Measurements from ENCODE around the gene AMOT. TPM values are rescaled to one million over a fixed set of nuclear protein-coding genes. Genes with fewer than 3 reads are reported as not detected.

Gene AMOT
- total RNA-seq, 1 experiment from 2014 or later: 4.0 TPM

GRCh38 chrX:112830540-112830939 lies 10.1 kb downstream of the AMOT start:
- in situ Hi-C loops (cut with HindIII; ENCODE audit: low pct_unique_long_range_greater_than_20kb, low sequenced_read_pairs): no loop called here
- DNase-seq (ENCODE audit: low read depth, low spot score) (no peak), ATAC-seq (no peak)
- CTCF ChIA-PET: no interaction called here
- TF ChIP-seq CTCF (IDR thresholded peaks at IDR 0.05) (no peak), TCF7L2 (IDR thresholded peaks at IDR 0.05; ENCODE audit: low read depth, low read length) (no peak), POLR2AphosphoS5 (IDR thresholded peaks at IDR 0.05; ENCODE audit: low read depth, low read length) (no peak), SIN3A (IDR thresholded peaks at IDR 0.05; ENCODE audit: borderline replicate concordance, insufficient read depth, low read depth, low read length) (no peak)
- TF ChIP-seq, protein P1, sequence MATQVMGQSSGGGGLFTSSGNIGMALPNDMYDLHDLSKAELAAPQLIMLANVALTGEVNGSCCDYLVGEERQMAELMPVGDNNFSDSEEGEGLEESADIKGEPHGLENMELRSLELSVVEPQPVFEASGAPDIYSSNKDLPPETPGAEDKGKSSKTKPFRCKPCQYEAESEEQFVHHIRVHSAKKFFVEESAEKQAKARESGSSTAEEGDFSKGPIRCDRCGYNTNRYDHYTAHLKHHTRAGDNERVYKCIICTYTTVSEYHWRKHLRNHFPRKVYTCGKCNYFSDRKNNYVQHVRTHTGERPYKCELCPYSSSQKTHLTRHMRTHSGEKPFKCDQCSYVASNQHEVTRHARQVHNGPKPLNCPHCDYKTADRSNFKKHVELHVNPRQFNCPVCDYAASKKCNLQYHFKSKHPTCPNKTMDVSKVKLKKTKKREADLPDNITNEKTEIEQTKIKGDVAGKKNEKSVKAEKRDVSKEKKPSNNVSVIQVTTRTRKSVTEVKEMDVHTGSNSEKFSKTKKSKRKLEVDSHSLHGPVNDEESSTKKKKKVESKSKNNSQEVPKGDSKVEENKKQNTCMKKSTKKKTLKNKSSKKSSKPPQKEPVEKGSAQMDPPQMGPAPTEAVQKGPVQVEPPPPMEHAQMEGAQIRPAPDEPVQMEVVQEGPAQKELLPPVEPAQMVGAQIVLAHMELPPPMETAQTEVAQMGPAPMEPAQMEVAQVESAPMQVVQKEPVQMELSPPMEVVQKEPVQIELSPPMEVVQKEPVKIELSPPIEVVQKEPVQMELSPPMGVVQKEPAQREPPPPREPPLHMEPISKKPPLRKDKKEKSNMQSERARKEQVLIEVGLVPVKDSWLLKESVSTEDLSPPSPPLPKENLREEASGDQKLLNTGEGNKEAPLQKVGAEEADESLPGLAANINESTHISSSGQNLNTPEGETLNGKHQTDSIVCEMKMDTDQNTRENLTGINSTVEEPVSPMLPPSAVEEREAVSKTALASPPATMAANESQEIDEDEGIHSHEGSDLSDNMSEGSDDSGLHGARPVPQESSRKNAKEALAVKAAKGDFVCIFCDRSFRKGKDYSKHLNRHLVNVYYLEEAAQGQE (IDR thresholded peaks at IDR 0.05; ENCODE audit: insufficient read depth in 1 of 2, low read depth in 2 of 2, low read length in 1 of 2): no peak
- Histone ChIP-seq H3K36me3 (ENCODE audit: control insufficient read depth, insufficient read depth, low read length) (no peaks in the 10 kb centered on the region), H3K9me3 (ENCODE audit: control insufficient read depth, insufficient read depth, low read depth, low read length) (no peaks in the 10 kb centered on the region), H3K27ac (ENCODE audit: low read length) (no peak overlapping the region), H3K27me3 (ENCODE audit: control insufficient read depth, insufficient read depth, low read length) (no peaks in the 10 kb centered on the region), H3K4me1 (ENCODE audit: control insufficient read depth, insufficient read depth, low read length) (no peaks in the 10 kb centered on the region), H3K4me3 (ENCODE audit: low read depth in 2 of 2, low read length in 2 of 2) (no peak overlapping the region)
- POLR2A ChIA-PET: no interaction called here
- no TSS peak for BruUV-seq (replicated peaks)
- intact Hi-C loops (cut with micrococcal nuclease; ENCODE audit: unreplicated experiment): no loop called here

- H3K27ac ChIP-seq (ENCODE audit: low read length): no peak overlapping the region
- no peaks in the 10 kb centered on the region for H3K4me1 ChIP-seq (ENCODE audit: control insufficient read depth, insufficient read depth, low read length)
- intact Hi-C loops (cut with micrococcal nuclease; ENCODE audit: unreplicated experiment) (no loop called here), in situ Hi-C loops (cut with HindIII; ENCODE audit: low pct_unique_long_range_greater_than_20kb, low sequenced_read_pairs) (no loop called here)
- no peaks in the 10 kb centered on the region for H3K27me3 ChIP-seq (ENCODE audit: control insufficient read depth, insufficient read depth, low read length)
- BruUV-seq (replicated peaks): no TSS peak
- no peak overlapping the region for H3K4me3 ChIP-seq (ENCODE audit: low read depth in 2 of 2, low read length in 2 of 2)
- no peaks in the 10 kb centered on the region for H3K9me3 ChIP-seq (ENCODE audit: control insufficient read depth, insufficient read depth, low read depth, low read length)
- TF ChIP-seq, protein P1 (IDR thresholded peaks at IDR 0.05; ENCODE audit: insufficient read depth in 1 of 2, low read depth in 2 of 2, low read length in 1 of 2): no peak
- no peak for TF ChIP-seq POLR2AphosphoS5 (IDR thresholded peaks at IDR 0.05; ENCODE audit: low read depth, low read length)
- TF ChIP-seq CTCF (IDR thresholded peaks at IDR 0.05): no peak
- no peak for TF ChIP-seq TCF7L2 (IDR thresholded peaks at IDR 0.05; ENCODE audit: low read depth, low read length)
- no peak for TF ChIP-seq SIN3A (IDR thresholded peaks at IDR 0.05; ENCODE audit: borderline replicate concordance, insufficient read depth, low read depth, low read length)
- ChIA-PET POLR2A (no interaction called here), CTCF (no interaction called here)
- DNase-seq (ENCODE audit: low read depth, low spot score) (no peak), ATAC-seq (no peak)
- H3K36me3 ChIP-seq (ENCODE audit: control insufficient read depth, insufficient read depth, low read length): no peaks in the 10 kb centered on the region
These were observed 13.2 kb downstream of the AMOT start for GRCh38 chrX:112827292-112827903.

Data from Panc1 (cell line).